ENCODE measurements around the gene HOXB3.
"Not testable (repeated sequence)": the region's sequence is repeated elsewhere in the genome, so short reads cannot be mapped to it uniquely, and the experiment has no call there.

The HOXB3 gene

GRCh38 chr17:48541036-48541576 is 48.9 kb downstream of the HOXB3 start:
- TF ChIP-seq, protein P1, sequence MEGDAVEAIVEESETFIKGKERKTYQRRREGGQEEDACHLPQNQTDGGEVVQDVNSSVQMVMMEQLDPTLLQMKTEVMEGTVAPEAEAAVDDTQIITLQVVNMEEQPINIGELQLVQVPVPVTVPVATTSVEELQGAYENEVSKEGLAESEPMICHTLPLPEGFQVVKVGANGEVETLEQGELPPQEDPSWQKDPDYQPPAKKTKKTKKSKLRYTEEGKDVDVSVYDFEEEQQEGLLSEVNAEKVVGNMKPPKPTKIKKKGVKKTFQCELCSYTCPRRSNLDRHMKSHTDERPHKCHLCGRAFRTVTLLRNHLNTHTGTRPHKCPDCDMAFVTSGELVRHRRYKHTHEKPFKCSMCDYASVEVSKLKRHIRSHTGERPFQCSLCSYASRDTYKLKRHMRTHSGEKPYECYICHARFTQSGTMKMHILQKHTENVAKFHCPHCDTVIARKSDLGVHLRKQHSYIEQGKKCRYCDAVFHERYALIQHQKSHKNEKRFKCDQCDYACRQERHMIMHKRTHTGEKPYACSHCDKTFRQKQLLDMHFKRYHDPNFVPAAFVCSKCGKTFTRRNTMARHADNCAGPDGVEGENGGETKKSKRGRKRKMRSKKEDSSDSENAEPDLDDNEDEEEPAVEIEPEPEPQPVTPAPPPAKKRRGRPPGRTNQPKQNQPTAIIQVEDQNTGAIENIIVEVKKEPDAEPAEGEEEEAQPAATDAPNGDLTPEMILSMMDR (IDR thresholded peaks at IDR 0.05; ENCODE audit: extremely low read depth, missing control alignments), result no peak
- peak; percentile 16 for DNase-seq (ENCODE audit: low spot score)

DNA sequence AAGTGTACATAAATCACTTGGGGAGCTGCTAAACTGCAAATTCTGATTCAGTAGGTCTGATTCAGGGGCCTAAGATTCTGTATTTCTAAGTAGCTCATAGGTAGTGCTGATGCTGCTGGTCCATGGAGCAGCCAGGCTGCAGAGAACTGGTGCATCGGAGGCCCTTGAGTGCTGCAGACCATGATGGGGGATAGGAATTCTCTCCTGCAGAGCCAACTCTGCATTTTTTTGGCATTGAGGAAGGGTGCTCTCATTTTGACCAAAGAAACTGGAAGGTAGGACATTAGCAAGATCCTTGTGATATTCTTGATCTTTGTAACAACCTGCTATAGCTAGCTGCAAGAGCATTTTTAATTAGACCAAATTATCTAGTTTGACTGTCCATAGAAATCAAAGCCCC is 49.8 kb downstream of the HOXB3 start:
- TF ChIP-seq, protein P1 (IDR thresholded peaks at IDR 0.05; ENCODE audit: extremely low read depth, missing control alignments), result no peak
- DNase-seq (ENCODE audit: low spot score), result no peak

DNA sequence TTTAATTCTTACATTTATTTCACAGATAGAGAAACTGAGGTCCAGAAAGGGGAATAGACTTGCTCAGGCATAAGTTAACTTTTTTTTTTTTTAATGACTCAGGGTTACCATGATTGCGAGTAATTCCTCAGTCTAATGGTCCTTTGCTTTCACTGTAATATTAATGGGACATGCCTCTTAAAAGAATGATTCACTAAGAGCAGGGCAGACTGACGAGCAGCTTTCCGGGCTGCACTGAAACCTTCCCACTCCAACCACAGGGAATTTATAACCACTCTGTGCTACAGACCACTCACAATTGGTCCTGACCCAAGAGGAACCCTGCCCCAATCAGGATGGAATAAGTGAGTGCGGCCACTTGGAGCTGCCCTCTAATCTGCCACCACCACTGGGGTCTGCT is 50.9 kb downstream of the HOXB3 start:
- DNase-seq (ENCODE audit: low spot score), result no peak
- TF ChIP-seq, protein P1 (IDR thresholded peaks at IDR 0.05; ENCODE audit: extremely low read depth, missing control alignments), result no peak

- DNase-seq (ENCODE audit: low spot score), result no peak
- TF ChIP-seq, protein P1 (IDR thresholded peaks at IDR 0.05; ENCODE audit: extremely low read depth, missing control alignments), result no peak
Measured at GRCh38 chr17:48537316-48537715, 52.7 kb downstream of the HOXB3 start.

GRCh38 chr17:48535793-48536559 is 54.1 kb downstream of the HOXB3 start:
- not testable (repeated sequence) for DNase-seq (ENCODE audit: low spot score)

DNA sequence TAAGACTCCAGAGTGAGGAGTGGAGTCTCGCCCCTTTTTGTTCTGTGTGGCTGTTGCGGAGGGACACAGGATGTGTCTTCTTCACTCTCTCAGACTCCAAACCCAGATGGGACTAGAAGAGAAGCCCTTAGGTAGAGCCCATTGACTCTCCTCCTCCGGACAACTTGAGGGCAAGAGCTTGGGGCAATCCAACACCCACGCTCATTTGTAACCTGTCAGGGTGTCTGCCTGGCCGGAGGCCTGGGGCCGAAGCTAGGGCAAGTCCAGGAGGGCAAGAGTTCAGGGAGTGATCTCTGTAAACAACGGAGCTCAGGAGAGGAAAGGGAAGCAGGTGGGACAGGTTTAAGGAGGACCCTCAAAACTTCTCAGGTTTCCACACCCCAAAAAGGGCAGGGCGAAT is 57.8 kb downstream of the HOXB3 start:
- TF ChIP-seq, protein P1 (IDR thresholded peaks at IDR 0.05; ENCODE audit: extremely low read depth, missing control alignments), result no peak
- DNase-seq (ENCODE audit: low spot score), result no peak

- DNase-seq (ENCODE audit: low spot score), result no peak
- TF ChIP-seq, protein P1 (IDR thresholded peaks at IDR 0.05; ENCODE audit: extremely low read depth, missing control alignments), result no peak
Measured at GRCh38 chr17:48530887-48531272, 59.2 kb downstream of the HOXB3 start, which contains the start of gene HOXB1. Gene HOXB1 (minus strand): TSS chr17:48531011. CDS start chr17:48530904, 107 bp downstream.
